GM18502 (cell line): ENCODE results near the gene NCOR1.
"Not testable (repeated sequence)": the region's sequence is repeated elsewhere in the genome, so short reads cannot be mapped to it uniquely, and the experiment has no call there.

Experiments used
- ATAC-seq: cut with Tn5 transposase; IDR thresholded peaks from one replicate; pipeline ENCODE4 v1.9.1; 2021; ENCODE audit warnings: mild to moderate bottlenecking; ENCODE audit not compliant: unreplicated experiment, poor library complexity

The NCOR1 gene

DNA sequence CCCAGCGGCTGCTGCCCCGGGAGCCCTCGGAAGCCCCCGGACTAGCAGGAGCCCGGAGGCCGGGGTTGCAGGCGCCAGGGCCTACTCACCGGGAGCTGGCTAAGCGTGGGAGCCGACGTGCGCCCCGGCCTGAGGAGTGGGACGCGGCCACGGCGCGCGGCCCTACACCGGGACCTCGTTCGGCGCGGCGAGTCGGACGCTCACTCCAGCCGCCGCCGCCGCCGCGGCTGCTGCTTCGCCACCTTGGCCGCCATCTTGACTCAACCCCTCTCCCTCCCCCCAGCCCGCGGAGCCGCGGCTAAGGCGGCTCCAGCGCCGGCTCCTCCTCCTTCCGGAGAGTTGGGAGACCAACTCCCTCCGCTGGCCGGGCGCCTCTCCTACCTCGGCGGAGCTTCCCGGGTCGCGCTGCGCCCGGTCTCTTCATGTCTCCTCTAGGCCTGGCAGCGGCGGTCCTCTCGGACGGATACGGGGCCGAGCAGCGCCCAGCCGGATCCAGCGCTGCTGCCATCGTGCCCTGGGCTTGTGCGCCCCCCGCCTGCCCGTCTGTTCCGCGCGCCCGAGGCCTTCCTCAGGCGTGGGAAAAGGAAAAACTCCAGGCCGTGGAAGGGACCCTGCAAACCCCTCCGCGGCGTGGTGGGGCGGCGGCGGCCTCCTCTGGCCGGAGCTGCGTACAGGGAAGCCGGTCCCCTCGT, at the start of gene NCOR1:
Gene NCOR1, minus strand, starts transcription at position 262 of the 692 bp plus-strand sequence. CDS start 20,965 bp downstream, outside the sequence.
- peak; percentile 68 for ATAC-seq

DNA sequence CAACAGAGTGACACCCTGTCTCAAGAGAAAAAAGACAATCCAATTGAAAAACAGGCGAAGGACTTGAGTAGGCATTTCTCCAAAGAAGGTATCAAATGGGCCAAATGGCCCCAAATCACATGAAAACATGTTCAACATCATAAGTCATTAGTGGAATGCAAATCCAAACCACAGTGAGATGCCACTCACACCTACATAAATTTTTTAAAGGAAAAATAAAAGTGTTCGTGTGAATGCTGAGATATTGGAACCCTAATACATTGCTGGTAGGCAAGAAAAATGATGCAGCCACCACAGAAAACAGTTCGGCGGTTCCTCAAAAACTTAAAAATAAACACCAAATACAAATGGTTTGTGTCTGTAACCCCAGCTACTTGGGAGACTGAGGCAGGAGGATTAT, 46.9 kb upstream of the NCOR1 start:
- ATAC-seq, result no peak

DNA sequence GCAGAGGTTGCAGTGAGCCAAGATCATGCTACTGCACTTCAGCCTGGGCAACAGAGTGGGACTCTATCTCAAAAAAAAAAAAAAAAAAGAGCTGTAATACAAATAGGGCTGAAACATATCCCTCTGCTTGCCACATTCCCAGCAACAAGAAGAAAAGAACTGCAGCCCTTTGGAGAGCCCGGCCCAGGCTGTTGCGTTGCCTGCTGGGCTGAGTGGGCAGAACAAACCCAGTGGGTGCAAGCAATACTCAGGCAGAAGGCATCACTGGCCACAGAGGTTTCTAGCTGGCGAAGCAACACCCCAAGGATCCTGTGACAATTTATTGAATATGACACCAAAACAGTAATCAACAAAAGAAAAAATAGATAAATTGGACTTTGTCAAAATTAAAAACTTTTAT, 45.7 kb upstream of the NCOR1 start:
- ATAC-seq, result no peak

DNA sequence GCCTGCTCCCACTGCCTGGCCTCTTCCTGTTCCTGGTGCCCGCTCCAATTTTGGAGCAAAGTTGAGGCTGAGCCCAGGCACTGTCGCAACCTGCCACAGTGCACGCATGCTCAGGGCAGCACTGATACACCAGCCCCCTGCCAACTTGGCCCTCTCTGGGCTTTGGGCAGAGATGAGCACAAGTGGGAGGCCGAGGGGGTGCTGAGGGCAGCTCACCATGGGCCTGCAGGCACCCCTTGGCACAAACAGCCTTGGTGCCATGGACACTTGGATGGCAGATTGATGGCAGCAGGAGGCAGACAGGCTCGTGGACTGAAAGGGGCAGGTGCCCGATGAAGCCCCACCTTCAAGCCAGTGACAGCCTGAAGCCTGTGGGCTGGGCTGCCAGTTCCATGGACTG, 44.6 kb upstream of the NCOR1 start:
- ATAC-seq, result no peak

DNA sequence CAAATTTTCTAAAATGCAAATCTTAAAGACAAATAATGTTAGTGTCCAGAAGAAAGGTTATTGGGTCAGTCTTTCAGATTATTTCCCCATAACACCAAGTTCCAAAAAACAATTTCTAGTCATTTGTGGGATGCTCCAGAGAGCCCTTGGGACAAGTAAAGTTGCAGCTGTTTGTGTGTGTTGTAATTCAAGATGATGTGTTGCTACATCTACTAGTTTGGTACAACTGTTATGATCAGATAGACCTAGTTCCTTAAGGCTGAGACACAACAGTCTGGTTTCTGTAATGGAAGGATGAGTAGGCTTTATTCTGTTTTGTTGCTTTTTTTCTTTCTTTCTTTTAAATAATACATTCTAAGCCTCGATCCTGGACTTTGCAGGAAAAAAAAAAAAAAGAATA, 43.6 kb upstream of the NCOR1 start:
- ATAC-seq, result no peak

DNA sequence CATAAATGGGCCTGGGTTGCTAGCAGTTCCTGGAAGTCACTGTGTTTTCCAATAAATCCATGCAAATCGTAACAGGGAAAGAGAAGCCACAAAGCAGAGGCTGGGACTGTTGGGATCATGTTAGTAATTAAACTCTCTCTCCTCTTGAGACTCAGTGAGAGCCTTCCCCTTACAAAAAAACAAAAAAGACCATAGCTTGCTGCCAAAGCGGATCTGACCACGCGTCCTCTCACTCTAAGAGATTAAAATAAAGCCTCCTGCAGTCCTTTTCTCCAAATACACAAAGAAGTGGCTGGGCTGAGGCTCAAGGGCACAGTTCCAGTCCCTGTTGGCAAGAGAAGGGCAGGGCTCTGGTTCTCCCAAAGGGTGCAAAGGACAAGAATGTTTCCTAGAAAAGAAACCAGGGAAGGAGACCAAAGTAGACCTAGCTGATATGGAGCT, 40.2 kb upstream of the NCOR1 start:
- no peak for ATAC-seq

DNA sequence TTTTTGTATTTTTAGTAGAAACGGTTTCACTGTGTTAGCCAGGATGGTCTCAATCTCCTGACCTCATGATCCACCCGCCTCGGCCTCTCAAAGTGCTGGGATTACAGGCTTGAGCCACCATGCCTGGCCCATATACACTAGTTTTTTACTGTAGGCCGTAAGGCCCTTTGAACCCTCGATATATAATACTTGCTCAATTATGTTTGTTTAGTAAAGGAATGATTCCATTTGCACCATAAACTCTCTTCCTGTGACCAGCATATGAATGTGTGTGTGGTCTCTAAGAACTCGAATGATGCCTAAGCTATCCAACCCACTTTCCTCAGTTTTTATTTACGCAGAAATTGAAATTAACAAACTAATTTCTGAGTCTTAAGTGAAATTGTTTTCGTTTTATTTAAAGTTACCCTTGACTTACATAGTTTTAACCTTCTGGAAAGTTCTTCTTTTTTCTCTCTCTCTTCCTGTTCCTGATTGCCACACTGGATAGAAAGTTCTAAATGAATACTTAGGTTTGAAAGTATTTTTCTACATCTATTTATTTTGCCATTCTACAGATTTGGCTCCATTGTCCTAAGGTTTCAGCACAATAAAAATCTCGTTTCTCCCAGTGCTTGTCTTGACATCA, 39.6 kb upstream of the NCOR1 start:
- no peak for ATAC-seq

DNA sequence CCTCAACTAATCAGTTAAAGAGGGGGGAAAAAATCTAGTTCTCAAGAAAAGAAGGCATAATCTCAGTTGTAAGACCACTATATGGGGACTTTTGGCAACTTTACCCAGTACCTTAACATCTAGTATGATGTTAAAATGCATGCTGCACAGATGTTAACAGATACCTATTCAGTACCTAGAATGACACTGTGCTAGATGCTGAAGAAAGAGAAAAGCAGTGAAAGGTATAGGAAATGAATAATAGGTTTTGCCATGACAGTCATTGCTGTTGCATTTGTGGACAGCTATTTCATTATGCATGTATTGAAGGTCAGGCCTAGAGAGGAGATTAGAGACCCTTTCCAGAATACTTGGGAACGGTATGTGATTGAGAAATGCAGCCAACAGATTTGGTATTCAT, 36.2 kb upstream of the NCOR1 start:
- no peak for ATAC-seq

DNA sequence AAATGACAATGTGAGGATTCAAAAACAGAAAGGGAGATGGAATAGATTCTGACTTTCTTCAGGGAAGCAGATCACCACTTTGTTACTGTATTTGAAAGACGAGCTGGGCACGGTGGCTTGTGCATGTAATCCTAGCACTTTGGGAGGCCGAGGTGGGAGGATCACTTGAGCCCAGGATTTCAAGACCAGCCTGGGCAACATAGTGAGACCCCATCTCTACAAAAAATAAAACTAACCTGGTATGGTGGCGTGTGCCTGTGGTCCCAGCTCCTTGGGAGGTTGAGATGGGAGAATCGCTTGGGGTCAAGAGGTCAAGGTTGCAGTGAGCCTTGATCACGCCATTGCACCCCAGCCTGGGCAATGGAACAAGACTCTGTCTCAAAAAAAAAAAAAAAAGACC, 35.7 kb upstream of the NCOR1 start:
- ATAC-seq, result no peak

DNA sequence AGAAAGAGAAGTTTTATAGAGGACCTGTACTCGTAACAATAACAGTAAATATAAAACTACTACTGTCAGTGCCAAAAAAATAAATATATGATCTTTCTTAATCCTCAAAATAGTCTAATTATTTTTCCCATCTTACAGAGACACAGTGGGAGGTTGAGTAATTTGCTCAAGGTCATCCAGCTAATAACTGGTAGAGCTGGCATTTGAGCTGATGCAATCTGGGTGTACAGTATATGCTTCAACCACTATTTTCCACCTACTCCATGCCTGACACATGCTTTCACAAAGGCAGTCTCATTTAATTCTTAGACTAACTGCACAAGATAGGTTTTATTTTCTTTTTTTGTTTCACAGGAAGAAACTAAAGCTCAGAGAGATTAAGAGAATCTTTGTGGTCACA, 35.3 kb upstream of the NCOR1 start:
- ATAC-seq, result no peak

DNA sequence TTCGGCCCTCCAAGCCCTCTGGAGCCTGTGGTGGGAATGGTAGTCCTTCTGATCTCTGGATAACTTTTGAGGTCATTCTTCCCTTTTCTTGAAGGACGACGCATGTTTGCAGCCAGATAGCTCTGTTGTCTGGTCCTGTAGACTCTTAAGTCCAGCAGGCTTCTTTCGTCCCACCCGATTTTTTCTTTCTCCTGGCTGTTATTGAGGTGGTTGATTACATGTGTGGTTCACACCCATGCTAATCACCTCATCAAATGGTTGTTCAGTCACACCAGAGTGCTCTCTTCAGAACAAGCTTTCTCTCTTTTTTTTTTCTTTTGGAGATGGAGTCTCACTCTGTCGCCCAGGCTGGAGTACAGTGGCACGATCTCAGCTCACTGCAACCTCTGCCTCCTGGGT, 32.3 kb upstream of the NCOR1 start:
- no peak for ATAC-seq

DNA sequence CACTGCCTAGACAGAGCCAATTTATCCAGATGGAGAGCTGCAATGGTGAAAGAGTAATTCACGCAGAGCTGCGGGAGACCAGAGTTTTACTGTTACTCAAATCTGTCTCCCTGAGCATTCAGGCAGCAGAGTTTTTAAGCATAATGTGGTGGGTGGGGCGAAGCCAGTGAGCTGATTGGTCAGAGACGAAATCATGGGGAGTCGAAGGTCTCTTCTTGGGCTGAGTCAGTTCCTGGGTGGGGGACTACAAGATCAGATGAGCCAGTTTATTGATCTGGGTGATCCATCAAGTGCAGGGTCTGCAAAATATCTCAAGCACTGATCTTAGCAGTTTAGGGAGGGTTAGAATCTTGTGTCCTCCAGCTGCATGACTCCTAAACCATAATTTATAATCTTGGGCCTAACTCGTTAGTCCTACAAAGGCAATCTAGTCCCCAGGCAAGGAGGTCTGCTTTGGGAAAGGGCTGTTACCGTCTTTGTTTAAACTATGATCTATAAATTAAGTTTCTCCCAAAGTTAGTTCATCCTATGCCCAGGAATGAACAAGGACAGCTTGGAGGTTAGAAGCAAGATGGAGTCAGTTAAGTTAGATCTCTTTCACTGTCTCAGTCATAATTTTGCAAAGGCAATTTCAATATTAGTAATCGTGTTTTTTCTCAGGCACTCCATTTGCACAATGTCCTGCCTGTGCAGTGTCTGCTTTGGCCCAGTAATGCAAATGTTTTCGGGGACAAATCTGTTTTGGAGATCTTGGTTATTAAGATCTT, 28.6 kb upstream of the NCOR1 start:
- no peak for ATAC-seq

DNA sequence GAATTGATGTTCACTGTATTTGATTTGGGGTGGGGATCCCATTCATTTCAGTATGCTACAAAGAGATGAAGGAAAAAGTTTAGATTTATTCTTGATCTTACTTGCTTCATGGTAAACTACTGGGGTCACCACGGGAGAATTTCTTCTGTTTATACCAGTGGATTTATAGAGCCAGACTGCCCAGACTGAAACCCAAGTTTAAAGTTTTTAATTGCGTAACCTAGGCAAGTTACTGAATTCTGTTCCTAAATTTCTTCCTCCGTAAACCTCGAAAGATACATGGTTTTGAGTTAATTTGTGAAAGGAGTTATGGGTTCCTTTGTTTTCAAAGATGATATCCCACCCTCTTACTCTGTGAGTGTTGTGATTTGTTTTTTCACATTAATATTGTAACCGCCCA, 28.1 kb upstream of the NCOR1 start:
- no peak for ATAC-seq

DNA sequence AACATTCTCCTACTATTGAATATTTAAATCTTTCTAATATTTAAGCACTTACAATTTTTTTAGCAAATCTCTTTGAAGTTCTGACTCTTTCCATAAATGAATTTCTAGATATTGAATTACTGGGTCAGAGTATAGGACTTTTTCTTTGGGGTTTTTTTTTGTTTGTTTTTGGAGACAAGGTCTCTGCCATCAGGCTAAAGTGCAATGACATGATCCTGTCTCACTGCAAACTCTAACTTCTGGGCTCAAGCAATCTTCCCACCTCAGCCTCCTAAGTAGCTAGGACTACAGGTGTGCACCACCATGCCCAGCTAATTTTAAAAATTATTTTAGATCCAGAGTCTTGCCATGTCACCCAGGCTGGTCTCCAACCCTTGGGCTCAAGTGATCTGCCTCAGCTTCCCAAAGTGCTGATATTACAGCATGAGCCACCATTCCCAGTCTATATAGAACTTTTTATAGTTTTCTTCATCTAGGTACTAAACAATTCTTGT, 26.6 kb upstream of the NCOR1 start:
- ATAC-seq, result no peak

DNA sequence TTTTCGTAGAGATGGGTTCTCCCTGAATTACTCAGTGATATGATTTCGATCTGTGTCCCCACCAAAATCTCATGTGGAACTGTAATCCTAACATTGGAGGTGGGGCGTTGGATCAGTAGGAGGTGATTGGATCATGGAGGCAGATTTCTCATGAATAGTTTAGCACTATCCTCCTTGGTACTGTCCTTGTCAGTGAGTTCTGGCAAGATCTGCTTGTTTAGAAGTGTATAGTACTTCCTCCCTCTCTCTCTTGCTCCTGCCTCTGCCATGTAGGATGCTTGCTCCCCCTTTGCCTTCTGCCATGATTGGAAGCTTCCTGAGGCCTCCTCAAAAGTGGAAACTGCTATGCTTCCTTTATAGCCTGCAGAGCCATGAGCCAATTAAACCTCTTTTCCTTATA, 24.6 kb upstream of the NCOR1 start:
- ATAC-seq, result no peak

DNA sequence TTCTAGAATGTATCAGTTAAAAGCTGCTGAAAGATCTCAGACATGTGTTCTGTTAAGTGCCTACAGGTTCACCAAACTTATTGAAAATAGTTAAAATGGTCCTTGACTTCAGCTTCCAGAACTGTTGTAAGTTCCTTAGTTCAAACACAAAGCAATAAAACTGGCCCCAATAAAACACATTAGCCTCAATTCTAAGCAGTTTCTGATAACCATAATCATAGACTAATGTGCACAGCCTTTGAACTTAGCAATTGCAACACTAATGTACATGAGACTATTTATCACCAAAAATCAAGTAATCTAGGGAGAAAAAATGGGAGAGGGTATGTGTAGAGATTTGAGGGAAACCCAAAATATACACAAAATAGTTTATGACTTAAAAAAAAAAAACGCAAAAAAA, 17.1 kb upstream of the NCOR1 start:
- ATAC-seq, result no peak

DNA sequence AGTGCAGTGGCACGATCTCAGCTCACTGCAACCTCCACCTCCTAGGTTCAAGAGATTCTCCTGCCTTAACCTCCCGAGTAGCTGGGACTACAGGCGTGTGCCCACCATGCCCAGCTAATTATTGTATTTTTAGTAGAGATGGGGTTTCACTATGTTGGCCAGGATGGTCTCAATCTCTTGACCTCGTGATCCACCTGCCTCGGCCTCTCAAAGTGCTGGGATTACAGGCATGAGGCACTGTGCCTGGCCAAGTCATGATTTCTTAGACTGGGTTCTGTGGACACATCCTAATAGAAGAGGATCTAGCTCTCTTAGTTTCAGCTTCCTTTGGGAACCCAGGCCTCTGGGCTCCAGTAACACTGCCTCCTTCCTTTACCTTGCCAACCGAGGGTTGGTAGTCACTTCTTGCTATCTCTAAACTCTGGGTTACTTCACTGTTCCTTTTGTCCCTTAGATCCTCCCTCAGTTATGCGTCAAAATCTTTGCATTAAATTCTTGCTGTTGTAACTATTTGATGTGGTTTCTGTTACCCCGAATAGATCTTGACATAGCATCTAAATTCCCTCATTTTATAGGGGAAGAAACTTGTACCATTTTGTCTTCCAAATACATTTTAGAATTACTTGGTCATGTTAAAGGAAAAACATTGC, 14.7 kb upstream of the NCOR1 start:
- ATAC-seq, result not testable (repeated sequence)

DNA sequence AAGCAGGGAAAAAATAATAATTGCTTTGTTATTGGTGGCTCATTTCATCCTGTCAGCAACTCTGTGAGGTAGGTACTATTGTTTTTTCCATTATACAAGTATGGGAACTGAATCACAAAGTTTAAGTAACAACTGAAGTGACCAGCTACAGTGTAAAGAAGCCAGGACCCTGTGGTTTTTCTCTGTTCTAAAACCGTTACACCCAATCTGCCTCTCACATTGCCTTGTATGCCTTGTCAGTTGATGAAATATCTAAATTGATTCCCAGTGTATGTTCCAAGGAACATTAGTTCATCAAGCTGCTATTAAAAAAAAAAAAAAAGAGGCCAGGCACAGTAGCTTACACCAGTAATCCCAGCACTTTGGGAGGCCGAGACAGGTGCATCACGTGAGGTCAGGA, 7.1 kb upstream of the NCOR1 start:
- no peak for ATAC-seq

DNA sequence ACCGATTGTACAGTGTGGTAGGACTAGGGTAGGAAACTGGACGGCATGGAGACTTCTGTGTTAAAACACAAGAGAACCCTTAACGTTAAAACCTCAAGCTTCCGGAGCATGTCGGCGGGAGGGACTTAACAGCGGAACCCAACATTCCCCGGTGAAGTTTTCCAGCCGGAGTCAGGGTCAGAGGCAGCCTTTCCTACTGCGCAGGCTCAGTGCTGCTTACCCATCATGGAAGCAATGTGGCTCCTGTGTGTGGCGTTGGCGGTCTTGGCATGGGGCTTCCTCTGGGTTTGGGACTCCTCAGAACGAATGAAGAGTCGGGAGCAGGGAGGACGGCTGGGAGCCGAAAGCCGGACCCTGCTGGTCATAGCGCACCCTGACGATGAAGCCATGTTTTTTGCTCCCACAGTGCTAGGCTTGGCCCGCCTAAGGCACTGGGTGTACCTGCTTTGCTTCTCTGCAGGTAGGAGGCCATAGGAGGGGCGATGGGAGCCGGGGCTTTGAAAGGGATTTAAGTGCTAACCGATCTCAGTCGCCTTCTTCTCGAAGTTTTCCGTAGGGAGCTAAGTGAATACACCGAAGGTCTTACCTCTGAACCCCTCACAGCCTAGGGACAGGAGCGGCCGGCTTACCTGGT, 1.8 kb upstream of the NCOR1 start, which contains the start of gene PIGL:
Gene PIGL, plus strand, starts transcription at position 209 of the 634 bp plus-strand sequence. Its CDS starts 17 bp downstream, at position 226.
- peak; percentile 50 for ATAC-seq

DNA sequence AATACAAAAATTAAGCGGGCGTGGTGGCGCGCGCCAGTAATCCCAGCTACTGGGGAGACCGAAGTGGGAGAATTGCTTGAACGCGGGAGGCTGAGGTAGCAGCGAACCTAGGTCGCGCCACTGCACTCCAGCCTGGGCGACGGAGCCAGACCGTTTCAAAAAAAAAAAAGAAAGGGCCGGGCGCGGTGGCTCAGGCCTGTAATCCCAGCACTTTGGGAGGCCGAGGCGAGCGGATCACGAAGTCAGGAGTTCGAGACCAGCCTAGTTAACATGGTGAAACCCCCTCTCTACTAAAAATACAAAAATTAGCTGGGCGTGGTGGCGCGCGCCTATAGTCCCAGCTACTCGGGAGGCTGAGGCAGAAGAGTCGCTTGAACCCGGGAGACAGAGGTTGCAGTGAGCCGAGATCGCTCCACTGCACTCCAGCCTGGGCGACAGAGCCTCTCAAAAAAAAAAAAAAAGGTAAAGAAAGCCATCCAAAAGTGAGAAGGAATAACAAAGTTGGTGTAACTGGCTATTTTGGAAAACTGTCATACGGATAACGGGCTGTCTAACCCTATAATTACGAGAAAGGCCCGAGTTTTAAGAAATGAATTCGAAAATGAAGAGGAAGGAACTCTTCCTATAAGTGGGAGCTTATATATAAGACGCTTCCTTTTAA, 1.1 kb upstream of the NCOR1 start:
- not testable (repeated sequence) for ATAC-seq
